Measurements from ENCODE around the gene BAMBI.

Gene BAMBI, protein sequence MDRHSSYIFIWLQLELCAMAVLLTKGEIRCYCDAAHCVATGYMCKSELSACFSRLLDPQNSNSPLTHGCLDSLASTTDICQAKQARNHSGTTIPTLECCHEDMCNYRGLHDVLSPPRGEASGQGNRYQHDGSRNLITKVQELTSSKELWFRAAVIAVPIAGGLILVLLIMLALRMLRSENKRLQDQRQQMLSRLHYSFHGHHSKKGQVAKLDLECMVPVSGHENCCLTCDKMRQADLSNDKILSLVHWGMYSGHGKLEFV

GRCh38 chr10:28676968-28677887 lies at the start of gene BAMBI:
Gene BAMBI (plus strand): TSS chr10:28677521. CDS start chr10:28677898, 377 bp downstream.
- H2AFZ ChIP-seq = peak within 1 kb of the TSS; percentile 95
- no peaks in the 10 kb centered on the region for H3K27me3 ChIP-seq (ENCODE audit: control insufficient read depth, insufficient read depth, low read length)
- TF ChIP-seq CTCF (IDR thresholded peaks at IDR 0.05) = peak; percentile 53
- H3K36me3 ChIP-seq (ENCODE audit: control insufficient read depth, insufficient read depth, low read length) = no peaks in the 10 kb centered on the region
- peak within 1 kb of the TSS; percentile 65 for H3K4me3 ChIP-seq (ENCODE audit: low read depth, low read length)
- no peak within 1 kb of the TSS for H3K9ac ChIP-seq
- H3K79me2 ChIP-seq = no peaks in the 10 kb centered on the region
- no peaks in the 10 kb centered on the region for H3K4me1 ChIP-seq
- no peaks in the 10 kb centered on the region for H3K9me3 ChIP-seq (ENCODE audit: control insufficient read depth, low read length)
- H3K4me2 ChIP-seq (ENCODE audit: low read length) = peak within 1 kb of the TSS; percentile 98
- no peak within 1 kb of the TSS for H3K27ac ChIP-seq

GRCh38 chr10:28628184-28628893 lies 49.0 kb upstream of the BAMBI start:
- Histone ChIP-seq H3K4me3 (ENCODE audit: low read depth, low read length) (no peak overlapping the region), H3K27ac (no peak overlapping the region), H3K4me2 (ENCODE audit: low read length) (no peak overlapping the region), H3K27me3 (ENCODE audit: control insufficient read depth, insufficient read depth, low read length) (no peaks in the 10 kb centered on the region), H3K9ac (no peak overlapping the region), H3K36me3 (ENCODE audit: control insufficient read depth, insufficient read depth, low read length) (no peaks in the 10 kb centered on the region), H2AFZ (no peak overlapping the region), H3K4me1 (peaks cover 6% of the 10 kb centered on the region), H3K9me3 (ENCODE audit: control insufficient read depth, low read length) (no peaks in the 10 kb centered on the region), H3K79me2 (no peaks in the 10 kb centered on the region)
- TF ChIP-seq CTCF (IDR thresholded peaks at IDR 0.05) = peak; percentile 92

DNA sequence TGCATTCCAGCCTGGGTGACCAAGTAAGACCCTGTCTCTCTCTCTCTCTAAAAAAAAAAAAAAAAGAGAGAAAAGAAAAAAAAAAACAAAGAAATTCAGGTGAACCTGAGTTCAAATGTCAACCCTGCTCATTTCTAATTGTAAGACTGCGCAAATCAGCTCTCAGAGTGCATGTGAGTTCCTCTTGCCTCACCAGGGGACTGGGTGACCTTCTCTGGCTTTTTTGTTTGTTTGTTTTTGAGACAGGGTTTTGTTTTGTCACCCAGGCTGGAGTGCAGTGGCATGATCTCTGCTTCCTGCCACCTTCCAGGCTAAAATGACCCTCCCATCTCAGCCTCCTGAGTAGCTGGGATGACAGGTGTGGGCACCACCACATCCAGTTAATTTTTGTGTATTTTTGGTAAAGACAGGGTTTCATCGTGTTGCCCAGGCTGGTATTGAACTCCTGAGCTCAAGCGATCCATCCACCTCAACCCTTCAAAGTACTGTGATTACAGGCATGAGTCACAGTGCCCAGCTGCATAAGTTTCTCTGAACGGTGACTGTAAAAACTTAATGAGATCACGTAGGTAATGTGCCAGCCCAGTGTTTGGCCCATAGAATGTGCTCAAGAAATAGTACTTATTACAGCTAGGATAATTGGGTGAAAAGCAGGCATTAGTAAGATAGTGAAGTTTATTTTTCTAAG lies 45.3 kb upstream of the BAMBI start:
- Histone ChIP-seq H3K9me3 (ENCODE audit: control insufficient read depth, low read length) (no peaks in the 10 kb centered on the region), H3K4me3 (ENCODE audit: low read depth, low read length) (no peak overlapping the region), H3K36me3 (ENCODE audit: control insufficient read depth, insufficient read depth, low read length) (no peaks in the 10 kb centered on the region), H3K27me3 (ENCODE audit: control insufficient read depth, insufficient read depth, low read length) (no peaks in the 10 kb centered on the region), H3K4me2 (ENCODE audit: low read length) (no peak overlapping the region), H3K4me1 (peaks cover 14% of the 10 kb centered on the region), H3K9ac (no peak overlapping the region), H3K79me2 (no peaks in the 10 kb centered on the region), H3K27ac (no peak overlapping the region), H2AFZ (no peak overlapping the region)
- no peak for TF ChIP-seq CTCF (IDR thresholded peaks at IDR 0.05)

GRCh38 chr10:28632584-28632945 lies 44.8 kb upstream of the BAMBI start:
- no peak for TF ChIP-seq CTCF (IDR thresholded peaks at IDR 0.05)
- Histone ChIP-seq H3K9me3 (ENCODE audit: control insufficient read depth, low read length) (no peaks in the 10 kb centered on the region), H3K27ac (no peak overlapping the region), H3K27me3 (ENCODE audit: control insufficient read depth, insufficient read depth, low read length) (no peaks in the 10 kb centered on the region), H3K4me1 (peaks cover 14% of the 10 kb centered on the region), H3K79me2 (no peaks in the 10 kb centered on the region), H3K36me3 (ENCODE audit: control insufficient read depth, insufficient read depth, low read length) (no peaks in the 10 kb centered on the region), H3K4me3 (ENCODE audit: low read depth, low read length) (no peak overlapping the region), H3K9ac (no peak overlapping the region), H2AFZ (no peak overlapping the region), H3K4me2 (ENCODE audit: low read length) (no peak overlapping the region)
